ENCODE data around the gene KLRC1.
"Not testable (repeated sequence)": the region's sequence is repeated elsewhere in the genome, so short reads cannot be mapped to it uniquely, and the experiment has no call there.

- TF ChIP-seq, protein P1, sequence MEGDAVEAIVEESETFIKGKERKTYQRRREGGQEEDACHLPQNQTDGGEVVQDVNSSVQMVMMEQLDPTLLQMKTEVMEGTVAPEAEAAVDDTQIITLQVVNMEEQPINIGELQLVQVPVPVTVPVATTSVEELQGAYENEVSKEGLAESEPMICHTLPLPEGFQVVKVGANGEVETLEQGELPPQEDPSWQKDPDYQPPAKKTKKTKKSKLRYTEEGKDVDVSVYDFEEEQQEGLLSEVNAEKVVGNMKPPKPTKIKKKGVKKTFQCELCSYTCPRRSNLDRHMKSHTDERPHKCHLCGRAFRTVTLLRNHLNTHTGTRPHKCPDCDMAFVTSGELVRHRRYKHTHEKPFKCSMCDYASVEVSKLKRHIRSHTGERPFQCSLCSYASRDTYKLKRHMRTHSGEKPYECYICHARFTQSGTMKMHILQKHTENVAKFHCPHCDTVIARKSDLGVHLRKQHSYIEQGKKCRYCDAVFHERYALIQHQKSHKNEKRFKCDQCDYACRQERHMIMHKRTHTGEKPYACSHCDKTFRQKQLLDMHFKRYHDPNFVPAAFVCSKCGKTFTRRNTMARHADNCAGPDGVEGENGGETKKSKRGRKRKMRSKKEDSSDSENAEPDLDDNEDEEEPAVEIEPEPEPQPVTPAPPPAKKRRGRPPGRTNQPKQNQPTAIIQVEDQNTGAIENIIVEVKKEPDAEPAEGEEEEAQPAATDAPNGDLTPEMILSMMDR (IDR thresholded peaks at IDR 0.05): not testable (repeated sequence)
- not testable (repeated sequence) for TF ChIP-seq POLR2A, EP300 (IDR thresholded peaks at IDR 0.05)
Observed at GRCh38 chr12:10487328-10487727, 34.2 kb upstream of the KLRC1 start.

Measured in ovary (tissue), 3 donors.